Heart left ventricle (tissue), 13 donors: ENCODE measurements around the gene DEFB123.

ENCODE experiments used
- POLR2A ChIP-seq, 2 donors: fragments of 450-650 bp; IDR thresholded peaks; one replicate each; pipeline ENCODE4 v1.6.1; 2017; ENCODE audit warnings: antibody characterized with exemption in 2 of 2, mild to moderate bottlenecking in 2 of 2, moderate library complexity in 2 of 2
- TF ChIP-seq, protein P1 (sequence below), 12 donors: fragments of 200-600 bp; sonication (generic) in 4 of 12; IDR thresholded peaks; one replicate each; pipeline versions ENCODE4 v1.5.0 to v1.8.0; 2018 to 2022; ENCODE audit warnings: antibody characterized with exemption in 12 of 12, mild to moderate bottlenecking in 5 of 12
- donor health status: ischemic (EF 13 %, LVEDD 7.1; RV severe dilation, severe dysfunction).
- donor health status: DM: no; HTN: yes; CAD: no.
- donor health status: DM: no; HTN: no; CAD: no.
- donor health status: ischemic (EF 25% LVEDD 6.9; RV normal size, moderate dysfunction).
- donor health status: ischemic (EF 25% LVEDD 5.7; RV mildly dilated, moderate dysfunction).
- donor health status: ischemic (EF 35%, LVEDD 5.7; RV mildly dilated, moderate dysfunction).
- donor health status: nonischemic (EF 11% LVEDD 7.7; RV severe dilation, severe dysfunction).
- donor health status: DM: yes; HTN: yes; CAD: no.
- donor health status: PGD.
- donor health status: ischemic (EF 29% LVEDD 5.4; RV normal size, mild dysfunction).
- donor health status: nonischemic (EF 23%, LVEDD 6.1; RV moderate dilation, normal function).

DNA sequence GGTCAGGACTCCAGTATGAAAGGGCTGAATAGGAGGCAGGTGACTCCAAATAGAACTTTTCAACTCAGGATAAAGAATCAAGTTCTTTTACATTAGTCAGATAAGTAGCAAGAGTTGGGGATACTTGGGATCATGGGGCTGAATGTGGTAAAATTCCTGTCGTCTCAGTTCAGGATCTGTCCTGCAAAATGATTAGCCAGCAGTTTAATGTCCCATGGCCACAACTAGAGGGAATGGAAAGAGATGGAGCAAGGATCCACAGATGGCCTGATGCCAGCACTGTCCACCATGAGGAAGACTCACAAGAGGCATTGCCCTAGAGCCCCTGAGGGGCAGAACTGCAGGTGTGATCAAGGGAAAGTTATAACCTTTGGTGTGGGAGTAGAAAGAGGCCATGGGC, 36.5 kb upstream of the DEFB123 start:
- TF ChIP-seq, protein P1, sequence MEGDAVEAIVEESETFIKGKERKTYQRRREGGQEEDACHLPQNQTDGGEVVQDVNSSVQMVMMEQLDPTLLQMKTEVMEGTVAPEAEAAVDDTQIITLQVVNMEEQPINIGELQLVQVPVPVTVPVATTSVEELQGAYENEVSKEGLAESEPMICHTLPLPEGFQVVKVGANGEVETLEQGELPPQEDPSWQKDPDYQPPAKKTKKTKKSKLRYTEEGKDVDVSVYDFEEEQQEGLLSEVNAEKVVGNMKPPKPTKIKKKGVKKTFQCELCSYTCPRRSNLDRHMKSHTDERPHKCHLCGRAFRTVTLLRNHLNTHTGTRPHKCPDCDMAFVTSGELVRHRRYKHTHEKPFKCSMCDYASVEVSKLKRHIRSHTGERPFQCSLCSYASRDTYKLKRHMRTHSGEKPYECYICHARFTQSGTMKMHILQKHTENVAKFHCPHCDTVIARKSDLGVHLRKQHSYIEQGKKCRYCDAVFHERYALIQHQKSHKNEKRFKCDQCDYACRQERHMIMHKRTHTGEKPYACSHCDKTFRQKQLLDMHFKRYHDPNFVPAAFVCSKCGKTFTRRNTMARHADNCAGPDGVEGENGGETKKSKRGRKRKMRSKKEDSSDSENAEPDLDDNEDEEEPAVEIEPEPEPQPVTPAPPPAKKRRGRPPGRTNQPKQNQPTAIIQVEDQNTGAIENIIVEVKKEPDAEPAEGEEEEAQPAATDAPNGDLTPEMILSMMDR (IDR thresholded peaks at IDR 0.05) = no peak
- TF ChIP-seq POLR2A (IDR thresholded peaks at IDR 0.05) = no peak
